Stimulated activated CD8-positive, alpha-beta memory T cell treated with anti-CD3 and anti-CD28 coated beads, Interleukin-4, amount 100 ng/mL, for 4 hours (primary cell): ENCODE data around the gene RHOB.

Source experiments
- DNase-seq, 2 donors: peaks; one replicate each; pipeline ENCODE4 v3.0.0-alpha.2; 2020; ENCODE audit warnings: low read depth in 2 of 2, low spot score in 1 of 2

Gene RHOB

GRCh38 chr2:20436716-20437470, 10.0 kb upstream of the RHOB start:
- no peak for DNase-seq

GRCh38 chr2:20438334-20439192, 8.3 kb upstream of the RHOB start:
- DNase-seq: no peak

- DNase-seq: no peak
Measured at GRCh38 chr2:20439193-20439475, 7.7 kb upstream of the RHOB start.

- no peak for DNase-seq
Measured at GRCh38 chr2:20439503-20439902, 7.4 kb upstream of the RHOB start.

GRCh38 chr2:20440001-20440560, 6.8 kb upstream of the RHOB start:
- no peak for DNase-seq

GRCh38 chr2:20443276-20443920, 3.5 kb upstream of the RHOB start:
- DNase-seq: no peak

- no peak for DNase-seq
Measured at GRCh38 chr2:20444101-20444992, 2.5 kb upstream of the RHOB start.

- DNase-seq: no peak
Measured at GRCh38 chr2:20444993-20445910, 1.6 kb upstream of the RHOB start.

GRCh38 chr2:20446255-20446916, 488 bp upstream of the RHOB start:
- no peak for DNase-seq

- DNase-seq: no peak
Measured at GRCh38 chr2:20447437-20448245, 767 bp downstream of the RHOB start.

- no peak for DNase-seq
Measured at GRCh38 chr2:20448246-20448976, 1.5 kb downstream of the RHOB start.

- DNase-seq: no peak
Measured at GRCh38 chr2:20448977-20449306, 2.1 kb downstream of the RHOB start.

GRCh38 chr2:20449501-20450200, 2.8 kb downstream of the RHOB start:
- no peak for DNase-seq

- no peak for DNase-seq
Measured at GRCh38 chr2:20450201-20450999, 3.5 kb downstream of the RHOB start.

GRCh38 chr2:20451000-20451290, 4.1 kb downstream of the RHOB start:
- DNase-seq: no peak

- DNase-seq: no peak
Measured at GRCh38 chr2:20451341-20451740, 4.5 kb downstream of the RHOB start.
